HL-60 (cell line): ENCODE measurements around the gene CPVL.
"Not testable (repeated sequence)": the region's sequence is repeated elsewhere in the genome, so short reads cannot be mapped to it uniquely, and the experiment has no call there.

ENCODE experiments used
- DNase-seq, 2 experiments: peaks; one replicate each; pipeline ENCODE4 v3.0.0-alpha.2; 2010 to 2020; ENCODE audit warnings: low read depth in 1 of 2, low spot score in 1 of 2
- H3K27ac ChIP-seq: fragments of 250-450 bp; sonication (Bioruptor Pico); replicated peaks from 2 replicates; pipeline ENCODE4 v1.5.1; 2020; ENCODE audit warnings: mild to moderate bottlenecking, moderate library complexity
- H3K27me3 ChIP-seq: fragments of 250-450 bp; sonication (Bioruptor Pico); 2 replicates; pipeline ENCODE4 v1.5.1; 2021; ENCODE audit warnings: mild to moderate bottlenecking, moderate library complexity; ENCODE audit not compliant: insufficient read depth, poor library complexity, severe bottlenecking
- H3K4me3 ChIP-seq: replicated peaks from 2 replicates; pipeline ENCODE4 v1.5.1; 2011; ENCODE audit warnings: mild to moderate bottlenecking, control low read depth, low read length; ENCODE audit not compliant: insufficient read depth
- CTCF ChIP-seq: IDR thresholded peaks from one replicate; pipeline ENCODE4 v1.5.1; 2011; ENCODE audit warnings: low read length, control low read depth, inconsistent platforms; ENCODE audit not compliant: insufficient read depth
- GABPA ChIP-seq: IDR thresholded peaks from 2 replicates; pipeline ENCODE4 v1.6.1; 2012; ENCODE audit warnings: low read depth
- POLR2AphosphoS5 ChIP-seq: IDR thresholded peaks from 2 replicates; pipeline ENCODE4 v1.6.1; 2012; ENCODE audit warnings: low read depth
- REST ChIP-seq: IDR thresholded peaks from 2 replicates; pipeline ENCODE4 v1.6.1; 2012; ENCODE audit warnings: low read depth; ENCODE audit not compliant: insufficient replicate concordance
- SPI1 ChIP-seq: IDR thresholded peaks from 2 replicates; pipeline ENCODE4 v1.6.1; 2012; ENCODE audit warnings: low read depth, mild to moderate bottlenecking, borderline replicate concordance

CPVL gene

GRCh38 chr7:29096446-29096730, 49.9 kb downstream of the CPVL start:
- no peak overlapping the region for H3K4me3 ChIP-seq
- no peak overlapping the region for H3K27ac ChIP-seq
- no peaks in the 10 kb centered on the region for H3K27me3 ChIP-seq
- DNase-seq = no peak
- no peak for TF ChIP-seq CTCF
- no peak for TF ChIP-seq GABPA
- no peak for TF ChIP-seq REST
- TF ChIP-seq SPI1 = no peak
- no peak for TF ChIP-seq POLR2AphosphoS5

DNA sequence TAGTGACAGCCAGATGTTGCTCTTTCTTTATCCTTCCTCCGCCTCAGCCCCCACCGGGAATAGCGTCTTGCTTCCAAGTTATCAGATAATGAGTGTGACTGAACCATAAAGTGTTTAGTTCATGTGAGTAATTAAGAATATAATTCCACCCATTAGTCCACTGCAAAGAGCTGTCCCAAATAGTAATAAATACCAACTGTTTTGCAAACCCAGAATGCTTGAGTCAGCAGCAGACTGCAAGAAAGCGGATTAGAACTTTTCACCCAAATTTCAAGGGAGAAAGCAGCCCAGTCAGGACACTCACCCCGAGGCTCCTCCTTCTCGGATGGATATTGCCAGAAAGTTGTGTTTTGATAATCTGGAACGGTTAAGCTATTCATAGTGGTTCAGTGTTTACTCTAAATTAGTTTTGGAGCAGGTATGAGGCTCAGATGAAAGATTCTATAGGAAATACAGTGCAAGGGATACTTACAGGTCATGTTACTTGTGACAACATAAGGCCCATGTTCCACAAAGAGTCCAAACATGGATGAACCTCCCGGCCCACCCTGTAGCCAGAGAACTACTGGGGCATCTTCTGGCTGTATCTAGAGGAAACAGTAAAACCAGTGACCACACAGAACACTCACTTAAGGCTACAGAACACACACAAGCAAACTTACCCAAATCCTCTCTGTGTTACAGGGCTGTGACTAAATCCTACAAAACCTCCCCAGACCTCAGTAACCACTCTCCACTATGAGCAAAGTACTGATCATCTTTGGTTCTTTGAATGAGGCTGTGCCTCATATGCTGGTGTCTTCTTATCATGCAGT, 50.5 kb downstream of the CPVL start:
- TF ChIP-seq GABPA (no peak), CTCF (no peak), POLR2AphosphoS5 (no peak), SPI1 (no peak), REST (no peak)
- DNase-seq = no peak
- Histone ChIP-seq H3K27ac (no peak overlapping the region), H3K4me3 (no peak overlapping the region), H3K27me3 (no peaks in the 10 kb centered on the region)

- not testable (repeated sequence) for H3K4me3 ChIP-seq, H3K27ac ChIP-seq, H3K27me3 ChIP-seq, DNase-seq
Measured at GRCh38 chr7:29093091-29093490, 53.2 kb downstream of the CPVL start.

GRCh38 chr7:29091715-29092114, 54.6 kb downstream of the CPVL start:
- Histone ChIP-seq H3K27me3 (no peaks in the 10 kb centered on the region), H3K4me3 (no peak overlapping the region), H3K27ac (no peak overlapping the region)
- DNase-seq = no peak
- TF ChIP-seq REST (no peak), SPI1 (no peak), POLR2AphosphoS5 (no peak), CTCF (no peak), GABPA (no peak)
